ENCODE data around the gene CD300LG.

The CD300LG gene

GRCh38 chr17:43857141-43857540, 10.2 kb downstream of the CD300LG start:
- no peak for DNase-seq (ENCODE audit: low read depth)
- TF ChIP-seq CTCF (IDR thresholded peaks at IDR 0.05; ENCODE audit: insufficient read depth, low read depth, low read length, missing control alignments): no peak
- no peak overlapping the region for H3K4me3 ChIP-seq (ENCODE audit: low read depth, low read length)

- no peak for TF ChIP-seq CTCF (IDR thresholded peaks at IDR 0.05; ENCODE audit: insufficient read depth, low read depth, low read length, missing control alignments)
- no peak overlapping the region for H3K4me3 ChIP-seq (ENCODE audit: low read depth, low read length)
- DNase-seq (ENCODE audit: low read depth): no peak
Measured at GRCh38 chr17:43857957-43858600, 11.1 kb downstream of the CD300LG start.

GRCh38 chr17:43860077-43860725, 13.2 kb downstream of the CD300LG start:
- no peak overlapping the region for H3K4me3 ChIP-seq (ENCODE audit: low read depth, low read length)
- TF ChIP-seq CTCF (IDR thresholded peaks at IDR 0.05; ENCODE audit: insufficient read depth, low read depth, low read length, missing control alignments): no peak
- no peak for DNase-seq (ENCODE audit: low read depth)

GRCh38 chr17:43860927-43861622, 14.1 kb downstream of the CD300LG start:
- H3K4me3 ChIP-seq (ENCODE audit: low read depth, low read length): no peak overlapping the region
- TF ChIP-seq CTCF (IDR thresholded peaks at IDR 0.05; ENCODE audit: insufficient read depth, low read depth, low read length, missing control alignments): no peak
- DNase-seq (ENCODE audit: low read depth): no peak

DNA sequence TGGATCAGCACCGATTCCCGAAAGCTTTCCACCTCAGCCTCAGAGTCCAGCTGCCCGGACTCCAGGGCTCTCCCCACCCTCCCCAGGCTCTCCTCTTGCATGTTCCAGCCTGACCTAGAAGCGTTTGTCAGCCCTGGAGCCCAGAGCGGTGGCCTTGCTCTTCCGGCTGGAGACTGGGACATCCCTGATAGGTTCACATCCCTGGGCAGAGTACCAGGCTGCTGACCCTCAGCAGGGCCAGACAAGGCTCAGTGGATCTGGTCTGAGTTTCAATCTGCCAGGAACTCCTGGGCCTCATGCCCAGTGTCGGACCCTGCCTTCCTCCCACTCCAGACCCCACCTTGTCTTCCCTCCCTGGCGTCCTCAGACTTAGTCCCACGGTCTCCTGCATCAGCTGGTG, 15.0 kb downstream of the CD300LG start:
- no peak for DNase-seq (ENCODE audit: low read depth)
- TF ChIP-seq CTCF (IDR thresholded peaks at IDR 0.05; ENCODE audit: insufficient read depth, low read depth, low read length, missing control alignments): no peak
- H3K4me3 ChIP-seq (ENCODE audit: low read depth, low read length): no peak overlapping the region

GRCh38 chr17:43864161-43864984, 17.4 kb downstream of the CD300LG start:
- H3K4me3 ChIP-seq (ENCODE audit: low read depth, low read length): no peak overlapping the region
- DNase-seq (ENCODE audit: low read depth): no peak
- no peak for TF ChIP-seq CTCF (IDR thresholded peaks at IDR 0.05; ENCODE audit: insufficient read depth, low read depth, low read length, missing control alignments)
